Measurements from ENCODE around the gene PAPLN. TPM values are rescaled to one million over a fixed set of nuclear protein-coding genes. Genes with fewer than 3 reads are reported as not detected.
A peak's percentile ranks its signal among the peaks of the same experiment; 100 is the strongest.

Gene PAPLN
- total RNA-seq, 1 donor from 2014 or later = 20.2 TPM

DNA sequence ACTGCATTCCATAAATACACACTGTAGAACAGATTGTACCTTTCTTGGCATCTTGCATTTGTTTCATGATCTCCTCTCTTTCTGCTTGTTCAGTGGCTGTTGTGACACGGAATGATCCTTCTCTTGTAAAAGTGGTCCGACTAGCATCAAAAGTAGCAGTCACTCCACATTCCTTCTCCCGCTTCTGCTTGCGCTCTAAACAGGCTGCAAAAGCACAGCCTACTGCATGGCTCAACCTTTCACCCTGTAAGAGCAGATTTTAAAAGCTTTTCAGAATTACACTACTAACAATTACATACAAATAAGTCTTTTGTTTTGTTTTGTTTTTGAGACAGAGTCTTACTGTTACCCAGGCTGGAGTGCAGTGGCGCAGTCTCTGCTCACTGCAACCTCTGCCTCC lies 49.8 kb downstream of the PAPLN start:
- H3K27me3 ChIP-seq = no peaks in the 10 kb centered on the region
- no peaks in the 10 kb centered on the region for H3K9me3 ChIP-seq
- intact Hi-C loops (cut with DNase I) = no loop called here
- no peaks in the 10 kb centered on the region for H3K4me1 ChIP-seq
- no peak overlapping the region for H3K27ac ChIP-seq
- TF ChIP-seq, protein P1, sequence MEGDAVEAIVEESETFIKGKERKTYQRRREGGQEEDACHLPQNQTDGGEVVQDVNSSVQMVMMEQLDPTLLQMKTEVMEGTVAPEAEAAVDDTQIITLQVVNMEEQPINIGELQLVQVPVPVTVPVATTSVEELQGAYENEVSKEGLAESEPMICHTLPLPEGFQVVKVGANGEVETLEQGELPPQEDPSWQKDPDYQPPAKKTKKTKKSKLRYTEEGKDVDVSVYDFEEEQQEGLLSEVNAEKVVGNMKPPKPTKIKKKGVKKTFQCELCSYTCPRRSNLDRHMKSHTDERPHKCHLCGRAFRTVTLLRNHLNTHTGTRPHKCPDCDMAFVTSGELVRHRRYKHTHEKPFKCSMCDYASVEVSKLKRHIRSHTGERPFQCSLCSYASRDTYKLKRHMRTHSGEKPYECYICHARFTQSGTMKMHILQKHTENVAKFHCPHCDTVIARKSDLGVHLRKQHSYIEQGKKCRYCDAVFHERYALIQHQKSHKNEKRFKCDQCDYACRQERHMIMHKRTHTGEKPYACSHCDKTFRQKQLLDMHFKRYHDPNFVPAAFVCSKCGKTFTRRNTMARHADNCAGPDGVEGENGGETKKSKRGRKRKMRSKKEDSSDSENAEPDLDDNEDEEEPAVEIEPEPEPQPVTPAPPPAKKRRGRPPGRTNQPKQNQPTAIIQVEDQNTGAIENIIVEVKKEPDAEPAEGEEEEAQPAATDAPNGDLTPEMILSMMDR (IDR thresholded peaks at IDR 0.05) = no peak
- no peak overlapping the region for H3K4me3 ChIP-seq
- ATAC-seq (peak; percentile 66), DNase-seq (no peak)
- H3K36me3 ChIP-seq = peaks cover 65% of the 10 kb centered on the region

DNA sequence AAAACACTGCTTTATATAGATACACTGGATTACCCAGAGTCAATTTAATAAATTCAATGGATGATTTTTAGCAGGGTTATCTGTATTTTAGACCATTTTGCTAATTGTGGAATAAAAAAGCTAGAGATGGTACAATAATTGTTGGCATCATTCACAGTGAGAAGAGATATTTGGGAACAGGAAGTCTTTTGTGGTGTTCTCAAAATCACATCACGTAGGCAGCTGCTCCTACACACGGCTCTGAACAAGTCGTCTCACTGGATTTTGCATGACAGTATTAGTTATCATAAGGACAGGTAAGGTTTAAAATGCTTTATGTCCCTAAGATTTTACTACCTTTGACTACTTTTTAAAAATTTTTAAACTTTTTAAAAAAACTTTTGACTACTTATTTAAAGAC lies 52.0 kb downstream of the PAPLN start:
- Histone ChIP-seq H3K27me3 (no peaks in the 10 kb centered on the region), H3K9me3 (no peaks in the 10 kb centered on the region), H3K4me3 (no peak overlapping the region), H3K36me3 (peaks cover 57% of the 10 kb centered on the region), H3K4me1 (no peaks in the 10 kb centered on the region), H3K27ac (no peak overlapping the region)
- ATAC-seq (no peak), DNase-seq (no peak)
- TF ChIP-seq, protein P1 (IDR thresholded peaks at IDR 0.05) = no peak
- intact Hi-C loops (cut with DNase I) = no loop called here

DNA sequence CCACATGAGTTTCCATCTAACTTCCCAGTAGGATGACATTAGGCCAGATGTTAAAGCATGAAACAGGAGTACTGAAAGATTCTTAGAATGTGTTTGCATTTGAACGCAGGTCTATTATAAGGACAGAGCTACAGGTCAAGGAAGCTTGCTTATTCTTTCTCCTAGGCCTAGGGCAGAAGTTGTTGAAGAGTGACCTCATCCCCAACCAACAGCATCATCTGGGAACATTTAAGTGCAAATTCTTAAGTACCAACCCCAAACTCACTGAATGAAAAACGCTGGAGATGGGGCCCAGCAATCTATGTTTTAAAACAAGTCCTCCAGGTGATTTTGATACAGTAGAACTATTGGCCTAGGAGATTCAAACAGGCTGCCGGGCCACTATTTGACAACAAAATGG lies 52.4 kb downstream of the PAPLN start:
- DNase-seq (no peak), ATAC-seq (no peak)
- Histone ChIP-seq H3K9me3 (no peaks in the 10 kb centered on the region), H3K4me1 (no peaks in the 10 kb centered on the region), H3K27ac (no peak overlapping the region), H3K27me3 (no peaks in the 10 kb centered on the region), H3K4me3 (no peak overlapping the region), H3K36me3 (peaks cover 55% of the 10 kb centered on the region)
- intact Hi-C loops (cut with DNase I) = loop anchor here (10.0 kb wide), 1 partner anchor 175 kb away; no protein-coding TSS in a partner anchor
- TF ChIP-seq, protein P1 (IDR thresholded peaks at IDR 0.05) = no peak

DNA sequence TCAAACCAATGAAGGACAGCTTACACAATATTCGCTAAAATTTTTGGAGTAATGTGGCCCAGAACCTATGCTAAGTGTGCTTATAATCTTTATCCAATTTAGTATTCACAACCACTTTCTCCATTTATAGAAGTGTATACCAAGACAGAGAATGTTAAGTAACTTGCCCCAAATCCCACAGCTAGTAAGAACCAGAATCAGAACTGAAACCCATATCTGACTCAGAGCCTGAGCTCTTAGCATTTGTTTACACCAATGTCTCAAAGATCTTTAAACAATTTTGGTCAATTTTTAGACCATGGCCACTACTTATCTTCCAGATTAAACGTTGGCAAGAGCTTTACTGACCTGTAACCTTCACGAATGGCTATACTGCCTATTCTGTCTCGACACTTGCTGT lies 53.0 kb downstream of the PAPLN start:
- Histone ChIP-seq H3K4me1 (no peaks in the 10 kb centered on the region), H3K27ac (no peak overlapping the region), H3K4me3 (no peak overlapping the region), H3K36me3 (peaks cover 49% of the 10 kb centered on the region), H3K9me3 (no peaks in the 10 kb centered on the region), H3K27me3 (no peaks in the 10 kb centered on the region)
- intact Hi-C loops (cut with DNase I) = loop anchor here (10.0 kb wide), 1 partner anchor 175 kb away; no protein-coding TSS in a partner anchor
- TF ChIP-seq, protein P1 (IDR thresholded peaks at IDR 0.05) = no peak
- ATAC-seq (no peak), DNase-seq (no peak)

DNA sequence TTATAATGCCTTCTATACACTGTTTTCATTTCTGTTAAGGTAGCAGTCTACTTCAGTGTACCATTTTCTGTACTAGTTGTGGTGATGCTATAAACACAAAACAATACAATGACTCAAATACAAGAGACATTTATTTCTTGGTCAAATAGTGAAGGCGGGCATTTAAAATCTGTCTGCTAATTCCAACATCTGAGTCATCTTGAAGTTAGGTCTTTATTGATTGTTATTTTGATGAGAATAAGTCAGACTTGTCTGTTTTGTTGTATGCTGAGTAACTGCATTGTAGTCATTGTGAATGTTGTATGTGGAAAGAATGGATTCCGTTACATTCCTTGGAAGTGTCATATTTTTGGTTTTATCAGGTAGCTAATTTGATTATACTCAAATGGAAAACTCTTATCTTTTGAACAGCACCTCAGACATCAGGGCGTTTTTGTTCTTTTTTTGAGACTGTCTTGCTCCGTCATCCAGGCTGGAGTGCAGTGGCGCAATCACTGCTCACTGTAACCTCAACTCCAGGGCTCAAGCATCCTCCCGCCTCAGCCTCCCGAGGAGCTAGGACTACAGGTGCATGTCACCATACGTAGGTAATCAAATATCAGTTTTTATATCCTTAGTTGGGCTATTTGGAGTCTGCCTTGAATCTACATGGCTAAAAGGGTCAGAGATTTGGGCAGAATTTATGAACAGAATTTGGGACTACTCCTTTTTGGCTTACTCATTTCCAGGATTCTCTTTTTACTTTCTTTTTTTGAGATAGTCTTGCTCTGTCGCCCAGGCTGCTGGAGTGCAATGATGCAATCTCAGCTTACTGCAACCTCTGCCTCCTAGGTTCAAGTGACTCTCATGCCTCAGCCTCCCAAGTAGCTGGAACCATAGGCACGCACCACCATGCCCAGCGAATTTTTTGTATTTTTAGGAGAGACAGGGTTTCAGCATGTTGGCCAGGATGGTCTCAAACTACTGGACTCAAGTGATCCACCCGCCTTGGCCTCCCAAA lies 56.8 kb downstream of the PAPLN start:
- Histone ChIP-seq H3K4me3 (no peak overlapping the region), H3K4me1 (no peaks in the 10 kb centered on the region), H3K27me3 (no peaks in the 10 kb centered on the region), H3K9me3 (no peaks in the 10 kb centered on the region), H3K27ac (no peak overlapping the region), H3K36me3 (peaks cover 30% of the 10 kb centered on the region)
- ATAC-seq (no peak), DNase-seq (no peak)
- TF ChIP-seq, protein P1 (IDR thresholded peaks at IDR 0.05) = no peak
- intact Hi-C loops (cut with DNase I) = loop anchor here (10.0 kb wide), 1 partner anchor 171 kb away; no protein-coding TSS in a partner anchor
